ENCODE results near the gene FBXL14.
"Not testable (repeated sequence)": the region's sequence is repeated elsewhere in the genome, so short reads cannot be mapped to it uniquely, and the experiment has no call there.

Gene FBXL14

GRCh38 chr12:1610072-1610643 is 15.8 kb upstream of the FBXL14 start:
- no peak for DNase-seq (ENCODE audit: insufficient read length, low spot score)
- TF ChIP-seq PAX5 (IDR thresholded peaks at IDR 0.05; ENCODE audit: insufficient read depth, low read length, severe bottlenecking) (no peak), SPI1 (IDR thresholded peaks at IDR 0.05; ENCODE audit: low read depth, low read length) (no peak), TAF1 (IDR thresholded peaks at IDR 0.05; ENCODE audit: low read depth, low read length) (no peak), POU2F2 (IDR thresholded peaks at IDR 0.05; ENCODE audit: low read depth, low read length) (no peak), POLR2A (IDR thresholded peaks at IDR 0.05; ENCODE audit: low read depth, low read length) (no peak), POLR2AphosphoS5 (IDR thresholded peaks at IDR 0.05; ENCODE audit: low read depth, low read length) (no peak)
- no peak for FAIRE-seq

- no peak for DNase-seq (ENCODE audit: insufficient read length, low spot score)
- TF ChIP-seq POU2F2 (IDR thresholded peaks at IDR 0.05; ENCODE audit: low read depth, low read length) (no peak), SPI1 (IDR thresholded peaks at IDR 0.05; ENCODE audit: low read depth, low read length) (peak; percentile 7; the same call in 1 of the 2 replicates), POLR2A (IDR thresholded peaks at IDR 0.05; ENCODE audit: low read depth, low read length) (no peak), PAX5 (IDR thresholded peaks at IDR 0.05; ENCODE audit: insufficient read depth, low read length, severe bottlenecking) (no peak), TAF1 (IDR thresholded peaks at IDR 0.05; ENCODE audit: low read depth, low read length) (no peak)
- FAIRE-seq = no peak
Measured at GRCh38 chr12:1608713-1609119, 14.3 kb upstream of the FBXL14 start.

GRCh38 chr12:1607940-1608712 is 13.7 kb upstream of the FBXL14 start:
- DNase-seq (ENCODE audit: insufficient read length, low spot score) (no peak), FAIRE-seq (no peak)
- no peak for TF ChIP-seq POU2F2 (IDR thresholded peaks at IDR 0.05; ENCODE audit: low read depth, low read length)
- no peak for TF ChIP-seq POLR2AphosphoS5 (IDR thresholded peaks at IDR 0.05; ENCODE audit: low read depth, low read length)
- no peak for TF ChIP-seq PAX5 (IDR thresholded peaks at IDR 0.05; ENCODE audit: insufficient read depth, low read length, severe bottlenecking)
- TF ChIP-seq TAF1 (IDR thresholded peaks at IDR 0.05; ENCODE audit: low read depth, low read length) = no peak
- TF ChIP-seq SPI1 (IDR thresholded peaks at IDR 0.05; ENCODE audit: low read depth, low read length) = no peak
- no peak for TF ChIP-seq POLR2A (IDR thresholded peaks at IDR 0.05; ENCODE audit: low read depth, low read length)

GRCh38 chr12:1606021-1606622 is 11.7 kb upstream of the FBXL14 start:
- DNase-seq (ENCODE audit: insufficient read length, low spot score) = no peak
- TF ChIP-seq PAX5 (IDR thresholded peaks at IDR 0.05; ENCODE audit: insufficient read depth, low read length, severe bottlenecking) (no peak), POLR2AphosphoS5 (IDR thresholded peaks at IDR 0.05; ENCODE audit: low read depth, low read length) (0 out of 2 replicates have a peak, but pooled peaks have one; percentile 54), TAF1 (IDR thresholded peaks at IDR 0.05; ENCODE audit: low read depth, low read length) (peak; percentile 43; the same call in 1 of the 2 replicates), SPI1 (IDR thresholded peaks at IDR 0.05; ENCODE audit: low read depth, low read length) (no peak), POLR2A (IDR thresholded peaks at IDR 0.05; ENCODE audit: low read depth, low read length) (peak; percentile 59; the same call in 1 of the 2 replicates), POU2F2 (IDR thresholded peaks at IDR 0.05; ENCODE audit: low read depth, low read length) (peak; percentile 94)
- peak; percentile 70 for FAIRE-seq

GRCh38 chr12:1605129-1606020 is 11.0 kb upstream of the FBXL14 start:
- DNase-seq (ENCODE audit: insufficient read length, low spot score) (no peak), FAIRE-seq (peak; percentile 97)
- no peak for TF ChIP-seq POLR2AphosphoS5 (IDR thresholded peaks at IDR 0.05; ENCODE audit: low read depth, low read length)
- peak; percentile 63 for TF ChIP-seq SPI1 (IDR thresholded peaks at IDR 0.05; ENCODE audit: low read depth, low read length)
- no peak for TF ChIP-seq POLR2A (IDR thresholded peaks at IDR 0.05; ENCODE audit: low read depth, low read length)

- DNase-seq (ENCODE audit: insufficient read length, low spot score) = no peak
- TF ChIP-seq TAF1 (IDR thresholded peaks at IDR 0.05; ENCODE audit: low read depth, low read length) (no peak), PAX5 (IDR thresholded peaks at IDR 0.05; ENCODE audit: insufficient read depth, low read length, severe bottlenecking) (no peak), POLR2AphosphoS5 (IDR thresholded peaks at IDR 0.05; ENCODE audit: low read depth, low read length) (no peak), SPI1 (IDR thresholded peaks at IDR 0.05; ENCODE audit: low read depth, low read length) (no peak), POLR2A (IDR thresholded peaks at IDR 0.05; ENCODE audit: low read depth, low read length) (no peak), POU2F2 (IDR thresholded peaks at IDR 0.05; ENCODE audit: low read depth, low read length) (no peak)
Measured at GRCh38 chr12:1604464-1604863, 10.1 kb upstream of the FBXL14 start.

GRCh38 chr12:1603269-1603993 is 9.1 kb upstream of the FBXL14 start:
- FAIRE-seq (no peak), DNase-seq (ENCODE audit: insufficient read length, low spot score) (no peak)
- no peak for TF ChIP-seq SPI1 (IDR thresholded peaks at IDR 0.05; ENCODE audit: low read depth, low read length)

More at GRCh38 chr12:1604464-1604863, 10.1 kb upstream of the FBXL14 start:
- FAIRE-seq = no peak

GRCh38 chr12:1602706-1603105 is 8.3 kb upstream of the FBXL14 start:
- not testable (repeated sequence) for DNase-seq (ENCODE audit: insufficient read length, low spot score); FAIRE-seq

GRCh38 chr12:1598757-1599156 is 4.4 kb upstream of the FBXL14 start:
- DNase-seq (ENCODE audit: insufficient read length, low spot score) (no peak), FAIRE-seq (no peak)
- TF ChIP-seq PAX5 (IDR thresholded peaks at IDR 0.05; ENCODE audit: insufficient read depth, low read length, severe bottlenecking) (no peak), SPI1 (IDR thresholded peaks at IDR 0.05; ENCODE audit: low read depth, low read length) (no peak), POU2F2 (IDR thresholded peaks at IDR 0.05; ENCODE audit: low read depth, low read length) (no peak), POLR2A (IDR thresholded peaks at IDR 0.05; ENCODE audit: low read depth, low read length) (no peak), POLR2AphosphoS5 (IDR thresholded peaks at IDR 0.05; ENCODE audit: low read depth, low read length) (no peak), TAF1 (IDR thresholded peaks at IDR 0.05; ENCODE audit: low read depth, low read length) (no peak)

Data from GM12891 (cell line).